LNCAP (cell line): ENCODE data around the gene ITPR1.

ENCODE experiments used
- TF ChIP-seq, protein P1 (sequence below): fragments of 450-650 bp; IDR thresholded peaks from 2 replicates; pipeline ENCODE4 v1.5.1; 2017; ENCODE audit warnings: mild to moderate bottlenecking

ITPR1 gene

DNA sequence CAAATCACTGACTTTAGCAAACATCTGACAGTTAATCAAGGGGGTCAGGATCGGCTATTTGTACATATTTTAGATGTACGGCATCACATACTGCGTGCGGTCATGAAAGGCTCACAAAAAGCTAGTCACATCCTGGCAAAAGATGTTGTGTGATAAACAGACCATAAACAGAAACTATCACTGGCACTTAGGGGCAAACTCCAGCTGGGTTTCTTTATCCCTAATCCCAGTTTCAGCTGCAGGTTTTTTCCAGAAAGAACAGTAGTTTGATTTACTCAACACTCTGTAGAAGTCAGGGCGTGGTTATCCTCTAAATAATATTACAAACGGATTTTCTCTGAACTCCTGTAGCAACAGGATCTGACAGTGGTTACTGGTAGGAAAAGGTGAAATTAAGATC is 373.7 kb downstream of the ITPR1 start:
- TF ChIP-seq, protein P1, sequence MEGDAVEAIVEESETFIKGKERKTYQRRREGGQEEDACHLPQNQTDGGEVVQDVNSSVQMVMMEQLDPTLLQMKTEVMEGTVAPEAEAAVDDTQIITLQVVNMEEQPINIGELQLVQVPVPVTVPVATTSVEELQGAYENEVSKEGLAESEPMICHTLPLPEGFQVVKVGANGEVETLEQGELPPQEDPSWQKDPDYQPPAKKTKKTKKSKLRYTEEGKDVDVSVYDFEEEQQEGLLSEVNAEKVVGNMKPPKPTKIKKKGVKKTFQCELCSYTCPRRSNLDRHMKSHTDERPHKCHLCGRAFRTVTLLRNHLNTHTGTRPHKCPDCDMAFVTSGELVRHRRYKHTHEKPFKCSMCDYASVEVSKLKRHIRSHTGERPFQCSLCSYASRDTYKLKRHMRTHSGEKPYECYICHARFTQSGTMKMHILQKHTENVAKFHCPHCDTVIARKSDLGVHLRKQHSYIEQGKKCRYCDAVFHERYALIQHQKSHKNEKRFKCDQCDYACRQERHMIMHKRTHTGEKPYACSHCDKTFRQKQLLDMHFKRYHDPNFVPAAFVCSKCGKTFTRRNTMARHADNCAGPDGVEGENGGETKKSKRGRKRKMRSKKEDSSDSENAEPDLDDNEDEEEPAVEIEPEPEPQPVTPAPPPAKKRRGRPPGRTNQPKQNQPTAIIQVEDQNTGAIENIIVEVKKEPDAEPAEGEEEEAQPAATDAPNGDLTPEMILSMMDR: no peak

GRCh38 chr3:4877173-4877787 is 384.1 kb downstream of the ITPR1 start:
- TF ChIP-seq, protein P1: no peak

DNA sequence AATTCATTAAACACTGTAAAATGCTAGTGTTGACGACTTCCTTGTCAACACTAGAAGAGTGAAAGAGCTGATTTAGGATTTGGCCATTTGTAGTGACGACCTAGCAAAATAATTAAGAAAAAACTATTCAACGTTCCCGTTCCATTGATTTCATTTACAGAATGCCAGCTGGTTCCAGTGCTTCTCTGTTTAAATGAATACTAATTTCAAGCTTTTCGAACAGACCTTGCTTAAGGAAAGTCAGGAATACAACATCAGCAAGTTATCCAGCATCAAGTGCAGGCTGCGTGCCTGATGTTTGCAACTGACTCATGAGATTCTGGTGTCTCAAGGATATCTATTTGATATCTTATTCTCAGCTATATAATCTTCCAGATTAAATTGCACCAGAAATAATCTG is 387.7 kb downstream of the ITPR1 start:
- TF ChIP-seq, protein P1: no peak

- TF ChIP-seq, protein P1: no peak
These were observed 389.4 kb downstream of the ITPR1 start for GRCh38 chr3:4882548-4882947.

DNA sequence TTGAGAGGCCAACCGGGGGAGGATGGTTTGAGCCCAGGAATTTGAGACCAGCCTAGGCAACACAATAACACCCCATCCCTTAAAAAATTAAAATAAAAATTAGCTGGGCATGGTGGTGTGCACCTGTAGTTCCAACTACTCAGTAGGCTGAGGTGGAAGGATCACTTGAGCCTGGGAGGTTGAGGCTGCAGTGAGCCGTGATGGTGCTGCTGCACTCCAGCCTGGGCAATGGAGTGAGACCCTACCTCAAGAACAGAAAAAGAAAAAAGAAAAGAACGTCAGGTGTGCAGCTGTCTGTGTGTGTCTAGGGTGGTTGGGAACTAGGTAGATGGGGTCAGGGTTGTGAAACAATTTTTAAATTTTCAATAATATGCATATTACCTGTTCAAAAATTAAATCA is 389.9 kb downstream of the ITPR1 start:
- TF ChIP-seq, protein P1: no peak

- TF ChIP-seq, protein P1: no peak
These were observed 391.7 kb downstream of the ITPR1 start for GRCh38 chr3:4884888-4885287.

GRCh38 chr3:4885316-4885715 is 392.2 kb downstream of the ITPR1 start:
- TF ChIP-seq, protein P1: no peak

DNA sequence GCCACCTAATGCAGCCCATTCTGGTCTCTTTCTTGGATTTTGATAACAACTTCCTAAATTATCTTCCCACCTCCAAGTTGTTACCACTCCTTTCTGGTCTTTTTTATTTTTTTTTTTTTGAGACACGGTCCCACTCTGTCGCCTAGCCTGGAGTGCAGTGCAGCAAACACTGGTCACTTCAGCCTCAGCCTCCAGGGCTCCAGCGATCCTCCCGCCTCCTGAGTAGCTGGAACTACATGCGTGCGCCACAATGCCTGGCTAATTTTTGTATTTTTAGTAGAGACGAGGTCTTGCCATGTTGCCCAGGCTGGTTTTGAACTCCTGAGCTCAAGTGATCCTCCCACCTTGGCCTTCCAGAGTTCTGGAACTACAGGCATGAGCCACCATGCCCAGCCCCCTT is 393.3 kb downstream of the ITPR1 start:
- TF ChIP-seq, protein P1: no peak
